ENCODE data around the gene PSMG1. TPM values are rescaled to one million over a fixed set of nuclear protein-coding genes. Genes with fewer than 3 reads are reported as not detected.

PSMG1 gene
- total and polyA plus RNA-seq, 2 of the 8 experiments (the other 6 are each of a cell fraction or from before 2014, with no cell fraction given) = 50.7 to 93.7 TPM

- TF ChIP-seq CHD7 (IDR thresholded peaks at IDR 0.05; ENCODE audit: insufficient replicate concordance, low read length) = no peak
- TF ChIP-seq KDM4A (IDR thresholded peaks at IDR 0.05; ENCODE audit: low read depth, low read length, severe bottlenecking) = no peak
- no peak for TF ChIP-seq CBX5 (IDR thresholded peaks at IDR 0.05; ENCODE audit: low read depth, low read length)
- TF ChIP-seq SAP30 (IDR thresholded peaks at IDR 0.05; ENCODE audit: insufficient read depth, insufficient replicate concordance, low read length) = no peak
- no peak for TF ChIP-seq NANOG (IDR thresholded peaks at IDR 0.05; ENCODE audit: insufficient read depth, low read depth, low read length, poor library complexity, severe bottlenecking)
- no peak for TF ChIP-seq CREB1 (IDR thresholded peaks at IDR 0.05)
- no peak for TF ChIP-seq CHD2 (IDR thresholded peaks at IDR 0.05; ENCODE audit: low read length)
- TF ChIP-seq SRF (IDR thresholded peaks at IDR 0.05; ENCODE audit: low read depth, low read length) = no peak
- TF ChIP-seq GTF2F1 (IDR thresholded peaks at IDR 0.05; ENCODE audit: borderline replicate concordance, low read depth, low read length) = no peak
- TF ChIP-seq TAF7 (optimal IDR thresholded peaks at IDR 0.05; ENCODE audit: borderline replicate concordance, low read depth, low read length) = no peak
- TF ChIP-seq KDM5A (IDR thresholded peaks at IDR 0.05; ENCODE audit: low read length) = no peak
- TF ChIP-seq SP4 (IDR thresholded peaks at IDR 0.05; ENCODE audit: low read length) = no peak
Observed at GRCh38 chr21:39198800-39199199, 15.5 kb upstream of the PSMG1 start (continued).

Data from H1 (cell line).